HCT116 (cell line): Measurements from ENCODE around the gene RGS6. TPM values are rescaled to one million over a fixed set of nuclear protein-coding genes. Genes with fewer than 3 reads are reported as not detected.

Source experiments
- ATAC-seq: fragments of 200-7000 bp; cut with Tn5 transposase; 2 replicates; pipeline ENCODE4 v1.9.1; 2020; ENCODE audit warnings: mild to moderate bottlenecking, moderate library complexity
- BruUV-seq: library from RNA; stranded (reverse); fragments of 400-500 nt; replicated peaks from 2 replicates; lab custom pipeline; 2021; lab: Mats Ljungman, UMichigan
- CTCF ChIA-PET: fragments of 300-600 bp; sonication (Branson Sonifier 250); formaldehyde crosslinking; loops from one replicate; lab custom pipeline; 2021; ENCODE audit warnings: antibody characterized with exemption; lab: Charles Lee
- POLR2A ChIA-PET: fragments of 300-600, 350-600 bp; sonication (Branson Sonifier 250); formaldehyde crosslinking; loops from one replicate; lab custom pipeline; 2021; ENCODE audit warnings: antibody characterized with exemption; lab: Charles Lee
- RAD21 ChIA-PET, 2 experiments: fragments of 300-600 bp; sonication (Branson Sonifier 250); formaldehyde crosslinking; loops; one replicate each; lab custom pipeline; 2023; ENCODE audit warnings: low total read pairs in 2 of 2; ENCODE audit not compliant: uncharacterized antibody in 2 of 2, unreplicated experiment in 2 of 2, low non-redundant PET in 1 of 2; lab: Charles Lee
- DNase-seq: peaks from one replicate; pipeline ENCODE4 v3.0.0-alpha.2; 2010; ENCODE audit warnings: low read depth, low spot score
- H2AFZ ChIP-seq: fragments of 200-600 bp; shearing (Covaris generic), sonication (generic); 2 replicates; pipeline ENCODE4 v1.6.1; 2017; ENCODE audit warnings: low read depth, mixed run types, mixed read lengths, antibody characterized with exemption, low read length; ENCODE audit not compliant: poor library complexity, severe bottlenecking
- H3K27ac ChIP-seq: 2 replicates; pipeline ENCODE4 v1.5.1; 2012; ENCODE audit warnings: low read depth, low read length
- H3K27me3 ChIP-seq: fragments of 200-600 bp; sonication (generic); 2 replicates; pipeline ENCODE4 v1.6.1; 2016; ENCODE audit warnings: mixed run types, low read length, mixed read lengths; ENCODE audit not compliant: insufficient read depth
- H3K36me3 ChIP-seq, 2 experiments: fragments of 200-500 bp in 1 of 2; fragments of 200-600 bp in 1 of 2; sonication (Bioruptor generic) in 1 of 2; sonication (generic) in 1 of 2; 2 replicates each; pipeline versions ENCODE4 v1.5.1 to v1.6.1; 2014 to 2016; ENCODE audit warnings: low read length in 2 of 2, inconsistent platforms in 1 of 2, mixed read lengths in 1 of 2, mixed run types in 1 of 2; ENCODE audit not compliant: insufficient read depth in 2 of 2, control insufficient read depth in 1 of 2
- H3K4me1 ChIP-seq, 2 experiments: fragments of 200-600 bp in 1 of 2; sonication (generic) in 1 of 2; 2 replicates each; pipeline versions ENCODE4 v1.5.1 to v1.6.1; 2012 to 2017; ENCODE audit warnings: low read length in 2 of 2, inconsistent platforms in 1 of 2, mild to moderate bottlenecking in 1 of 2, mixed read lengths in 1 of 2, mixed run types in 1 of 2, moderate library complexity in 1 of 2; ENCODE audit not compliant: insufficient read depth in 2 of 2, control insufficient read depth in 1 of 2
- H3K4me2 ChIP-seq: fragments of 200-600 bp; sonication (generic); 2 replicates; pipeline ENCODE4 v1.6.1; 2017; ENCODE audit warnings: mixed run types, low read length, mixed read lengths
- H3K4me3 ChIP-seq, 2 experiments: fragments of 200-600 bp in 1 of 2; sonication (generic) in 1 of 2; replicated peaks in 1 of 2; 2 replicates each; pipeline ENCODE4 v1.5.1; 2011 to 2016; ENCODE audit warnings: low read length in 2 of 2, control low read depth in 1 of 2, low read depth in 1 of 2, mild to moderate bottlenecking in 1 of 2, mixed read lengths in 1 of 2, mixed run types in 1 of 2
- H3K79me2 ChIP-seq: fragments of 200-600 bp; sonication (generic); 2 replicates; pipeline ENCODE4 v1.6.1; 2017; ENCODE audit warnings: mild to moderate bottlenecking, mixed run types, low read length, moderate library complexity, mixed read lengths; ENCODE audit not compliant: insufficient read depth
- H3K9ac ChIP-seq: fragments of 200-600 bp; sonication (generic); 2 replicates; pipeline ENCODE4 v1.6.1; 2016; ENCODE audit warnings: low read length, mixed read lengths
- H3K9me2 ChIP-seq: fragments of 200-600 bp; sonication (generic), shearing (Covaris generic); 2 replicates; pipeline ENCODE4 v1.6.1; 2017; ENCODE audit warnings: mixed run types, mild to moderate bottlenecking, moderate library complexity; ENCODE audit not compliant: insufficient read depth
- H3K9me3 ChIP-seq, 2 experiments: fragments of 200-500 bp in 1 of 2; fragments of 200-600 bp in 1 of 2; sonication (Bioruptor generic) in 1 of 2; sonication (generic) in 1 of 2; 2 replicates each; pipeline ENCODE4 v1.6.1; 2014 to 2017; ENCODE audit warnings: low read length in 2 of 2, mixed read lengths in 2 of 2, inconsistent platforms in 1 of 2, low read depth in 1 of 2, mild to moderate bottlenecking in 1 of 2, mixed run types in 1 of 2, moderate library complexity in 1 of 2; ENCODE audit not compliant: control insufficient read depth in 1 of 2, insufficient read depth in 1 of 2
- H4K20me1 ChIP-seq: fragments of 200-600 bp; sonication (generic), shearing (Covaris generic); 2 replicates; pipeline ENCODE4 v1.6.1; 2017; ENCODE audit warnings: mixed run types, mild to moderate bottlenecking, moderate library complexity; ENCODE audit not compliant: insufficient read depth
- CEBPB ChIP-seq: IDR thresholded peaks from 2 replicates; pipeline ENCODE4 v1.6.1; 2012; ENCODE audit warnings: low read depth
- EZH2 ChIP-seq: fragments of 200-600 bp; sonication (generic); IDR thresholded peaks from 2 replicates; pipeline ENCODE4 v1.6.1; 2017; ENCODE audit warnings: antibody characterized with exemption, mixed run types
- SIN3A ChIP-seq: IDR thresholded peaks from 2 replicates; pipeline ENCODE4 v1.6.1; 2012; ENCODE audit warnings: low read depth
- intact Hi-C: fragments of 100-400 bp; cut with micrococcal nuclease; formaldehyde crosslinking; loops from 2 replicates; pipeline ENCODE4 v1.10.0; 2022
- total RNA-seq: library from RNA; stranded (reverse); gene quantifications from one replicate; pipeline ENCODE4 v1.2.1, GENCODE V29; 2021; ENCODE audit not compliant: unreplicated experiment

Gene RGS6
- total RNA-seq, 1 experiment from 2014 or later = 4.7 TPM

- H3K79me2 ChIP-seq = no peaks in the 10 kb centered on the region
- no peak overlapping the region for H3K27ac ChIP-seq
- BruUV-seq = no TSS peak
- no peaks in the 10 kb centered on the region for H3K36me3 ChIP-seq
- H3K9me3 ChIP-seq = no peaks in the 10 kb centered on the region
- ATAC-seq (no peak), DNase-seq (no peak)
- H2AFZ ChIP-seq = no peak overlapping the region
- no peaks in the 10 kb centered on the region for H3K9me2 ChIP-seq
- peaks cover 0 to 12% of the 10 kb centered on the region in 2 experiments; a peak in 2 of 4 replicates for H3K4me1 ChIP-seq
- H3K4me2 ChIP-seq = no peak overlapping the region
- no peak overlapping the region for H3K9ac ChIP-seq
- no peaks in the 10 kb centered on the region for H4K20me1 ChIP-seq
- H3K4me3 ChIP-seq = no peak overlapping the region
- ChIA-PET CTCF (no interaction called here), RAD21 (no interaction called here), POLR2A (no interaction called here)
- intact Hi-C loops = no loop called here
- no peak for TF ChIP-seq SIN3A
- TF ChIP-seq CEBPB = no peak
- H3K27me3 ChIP-seq = no peaks in the 10 kb centered on the region
Measured at GRCh38 chr14:72613975-72614319, 681.7 kb downstream of the RGS6 start.

DNA sequence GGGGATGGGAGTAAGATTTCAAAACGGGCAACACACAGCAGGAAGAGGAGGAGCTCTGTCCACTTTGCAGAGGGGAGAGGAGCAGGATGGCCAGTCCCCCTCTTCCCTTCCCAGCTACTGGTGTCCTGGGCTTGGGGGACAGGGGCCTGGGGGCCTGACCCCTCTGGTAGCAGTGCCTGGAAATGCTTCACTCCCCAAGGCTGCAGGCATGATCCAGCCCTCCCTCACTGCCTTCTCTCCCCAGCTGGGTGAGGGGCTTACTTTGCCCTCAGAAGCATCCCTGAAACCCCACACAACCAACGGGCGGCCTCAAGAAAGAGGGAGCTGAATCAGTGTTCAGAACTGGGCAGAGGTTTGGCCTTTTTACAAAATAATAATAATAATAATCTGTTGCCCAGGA lies 682.1 kb downstream of the RGS6 start:
- DNase-seq (no peak), ATAC-seq (no peak)
- POLR2A ChIA-PET = no interaction called here
- Histone ChIP-seq H3K27me3 (no peaks in the 10 kb centered on the region), H3K4me2 (no peak overlapping the region), H3K4me1 (peaks cover 0 to 9% of the 10 kb centered on the region in 2 experiments; a peak in 1 of 4 replicates), H3K36me3 (no peaks in the 10 kb centered on the region), H3K27ac (no peak overlapping the region), H3K9me2 (no peaks in the 10 kb centered on the region), H3K9me3 (no peaks in the 10 kb centered on the region), H3K9ac (no peak overlapping the region), H3K4me3 (no peak overlapping the region), H4K20me1 (no peaks in the 10 kb centered on the region), H2AFZ (no peak overlapping the region), H3K79me2 (no peaks in the 10 kb centered on the region)
- no TSS peak for BruUV-seq
- RAD21 ChIA-PET = no interaction called here
- intact Hi-C loops = no loop called here
- CTCF ChIA-PET = no interaction called here
- TF ChIP-seq SIN3A (no peak), EZH2 (no peak)
